AG10803 (cell line): ENCODE measurements around the gene ADARB1.
A peak's percentile ranks its signal among the peaks of the same experiment; 100 is the strongest.

Experiments
- DNase-seq: peaks from one replicate; pipeline ENCODE4 v3.0.0; 2010; ENCODE audit warnings: low read depth
- H3K4me3 ChIP-seq: 2 replicates; pipeline ENCODE4 v1.5.1; 2011; ENCODE audit warnings: mild to moderate bottlenecking, low read length, control low read depth
- TF ChIP-seq, protein P1 (sequence below): conservative IDR thresholded peaks from 2 replicates; pipeline ENCODE4 v1.5.1; 2011; ENCODE audit warnings: mild to moderate bottlenecking, low read length, control low read depth, inconsistent platforms

Gene ADARB1

DNA sequence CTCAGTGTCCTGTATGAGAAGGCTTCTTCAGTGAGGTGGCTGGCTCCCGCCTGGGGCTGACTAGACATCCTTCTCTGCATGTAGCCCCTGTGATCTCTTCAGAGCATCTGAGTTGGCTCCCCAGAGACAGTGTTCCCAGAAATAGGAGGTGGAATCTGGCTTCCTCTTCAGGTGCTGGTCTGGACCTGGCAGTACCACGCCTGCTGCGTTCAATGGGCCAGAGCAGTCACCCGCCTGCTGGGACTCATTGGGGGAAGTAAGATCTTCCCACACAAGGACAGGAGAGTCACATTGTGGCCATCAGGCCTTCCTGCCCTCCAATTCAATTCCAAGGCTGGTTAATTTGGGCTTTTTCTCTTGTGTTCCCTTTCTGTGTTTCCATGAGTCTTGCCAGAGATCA, 51.0 kb downstream of the ADARB1 start:
- H3K4me3 ChIP-seq = no peak overlapping the region
- TF ChIP-seq, protein P1, sequence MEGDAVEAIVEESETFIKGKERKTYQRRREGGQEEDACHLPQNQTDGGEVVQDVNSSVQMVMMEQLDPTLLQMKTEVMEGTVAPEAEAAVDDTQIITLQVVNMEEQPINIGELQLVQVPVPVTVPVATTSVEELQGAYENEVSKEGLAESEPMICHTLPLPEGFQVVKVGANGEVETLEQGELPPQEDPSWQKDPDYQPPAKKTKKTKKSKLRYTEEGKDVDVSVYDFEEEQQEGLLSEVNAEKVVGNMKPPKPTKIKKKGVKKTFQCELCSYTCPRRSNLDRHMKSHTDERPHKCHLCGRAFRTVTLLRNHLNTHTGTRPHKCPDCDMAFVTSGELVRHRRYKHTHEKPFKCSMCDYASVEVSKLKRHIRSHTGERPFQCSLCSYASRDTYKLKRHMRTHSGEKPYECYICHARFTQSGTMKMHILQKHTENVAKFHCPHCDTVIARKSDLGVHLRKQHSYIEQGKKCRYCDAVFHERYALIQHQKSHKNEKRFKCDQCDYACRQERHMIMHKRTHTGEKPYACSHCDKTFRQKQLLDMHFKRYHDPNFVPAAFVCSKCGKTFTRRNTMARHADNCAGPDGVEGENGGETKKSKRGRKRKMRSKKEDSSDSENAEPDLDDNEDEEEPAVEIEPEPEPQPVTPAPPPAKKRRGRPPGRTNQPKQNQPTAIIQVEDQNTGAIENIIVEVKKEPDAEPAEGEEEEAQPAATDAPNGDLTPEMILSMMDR = no peak
- DNase-seq = no peak

DNA sequence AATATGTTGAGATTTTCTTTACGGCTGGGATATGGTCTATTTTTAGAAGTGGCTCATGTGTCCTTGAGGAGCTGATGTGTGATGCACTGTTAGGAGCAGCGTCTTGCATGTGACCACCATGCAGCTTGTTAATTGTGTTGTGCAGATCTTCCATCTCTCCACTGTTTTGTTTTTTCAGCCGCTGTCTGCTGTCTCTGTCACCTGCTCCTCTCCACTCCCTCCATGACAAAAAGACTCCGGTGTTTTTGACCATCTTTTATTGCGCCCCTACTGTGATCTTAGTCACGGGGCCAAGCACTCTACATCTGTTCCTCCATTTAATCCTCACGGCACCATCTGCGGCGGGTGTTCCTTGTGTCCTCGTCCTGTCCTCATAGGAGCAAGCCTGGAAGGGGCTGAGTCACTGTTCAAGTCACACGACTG, 51.8 kb downstream of the ADARB1 start:
- TF ChIP-seq, protein P1 = no peak
- no peak overlapping the region for H3K4me3 ChIP-seq
- DNase-seq = no peak

- TF ChIP-seq, protein P1 = no peak
- DNase-seq = no peak
- no peak overlapping the region for H3K4me3 ChIP-seq
Measured at GRCh38 chr21:45126983-45127382, 52.6 kb downstream of the ADARB1 start.

DNA sequence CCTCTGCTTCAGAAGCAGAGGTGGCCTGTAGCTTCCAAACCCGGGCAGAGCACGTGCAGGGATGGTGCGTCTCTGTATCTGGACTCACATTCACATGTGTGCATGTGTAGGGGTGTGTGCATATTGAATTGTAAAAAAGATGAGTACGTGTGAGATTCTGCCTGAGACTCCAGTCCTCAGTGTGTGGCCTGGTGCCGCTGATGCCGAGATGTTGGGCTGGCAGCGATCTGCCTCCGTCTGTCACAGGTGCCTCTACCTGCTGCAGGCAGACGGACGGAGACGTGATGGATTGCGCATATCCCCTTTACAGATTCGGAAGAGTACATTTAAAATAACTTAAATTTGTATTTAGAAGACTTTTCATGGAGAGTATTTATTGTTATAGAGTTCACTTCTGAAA, 53.6 kb downstream of the ADARB1 start:
- no peak overlapping the region for H3K4me3 ChIP-seq
- TF ChIP-seq, protein P1 = no peak
- DNase-seq = no peak

GRCh38 chr21:45128613-45129188, 54.3 kb downstream of the ADARB1 start:
- TF ChIP-seq, protein P1 = peak; percentile 94
- H3K4me3 ChIP-seq = no peak overlapping the region
- peak; percentile 80 for DNase-seq

DNA sequence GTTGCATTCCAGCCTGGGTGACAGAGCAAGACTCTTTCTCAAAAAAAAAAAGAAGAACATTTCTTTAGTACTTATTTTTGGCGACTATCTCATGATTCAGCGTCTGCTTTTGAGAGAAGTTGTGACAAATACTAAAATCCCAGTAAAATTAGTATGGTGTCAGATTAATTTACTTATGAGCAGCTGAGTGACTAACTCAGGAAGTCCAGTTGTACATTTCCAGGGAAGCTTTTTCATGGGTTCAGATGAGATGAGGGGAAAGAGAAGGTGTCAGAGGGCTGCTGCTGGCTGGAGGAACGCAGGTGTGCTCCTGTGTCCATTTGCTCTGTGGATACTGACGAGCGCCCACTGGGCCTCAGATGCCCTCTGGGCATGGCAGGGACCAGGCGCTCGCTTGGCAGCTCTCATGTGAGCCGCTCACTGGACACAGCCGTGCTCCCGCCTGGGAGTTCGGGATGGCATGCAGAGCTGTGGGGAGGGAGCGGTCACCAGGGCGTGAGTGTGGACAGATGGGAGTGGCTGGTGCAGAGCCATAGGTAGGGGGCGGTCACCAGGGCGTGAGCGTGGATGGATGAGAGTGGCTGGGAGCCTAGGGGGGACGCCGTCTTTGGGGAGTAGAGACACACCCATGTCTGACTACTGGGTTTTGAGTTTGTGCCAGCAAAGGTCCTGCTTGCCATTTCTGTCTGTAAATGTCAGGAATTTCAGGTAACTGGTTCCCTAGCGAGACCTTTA, 55.0 kb downstream of the ADARB1 start:
- no peak overlapping the region for H3K4me3 ChIP-seq
- DNase-seq = peak; percentile 57
- TF ChIP-seq, protein P1 = no peak

DNA sequence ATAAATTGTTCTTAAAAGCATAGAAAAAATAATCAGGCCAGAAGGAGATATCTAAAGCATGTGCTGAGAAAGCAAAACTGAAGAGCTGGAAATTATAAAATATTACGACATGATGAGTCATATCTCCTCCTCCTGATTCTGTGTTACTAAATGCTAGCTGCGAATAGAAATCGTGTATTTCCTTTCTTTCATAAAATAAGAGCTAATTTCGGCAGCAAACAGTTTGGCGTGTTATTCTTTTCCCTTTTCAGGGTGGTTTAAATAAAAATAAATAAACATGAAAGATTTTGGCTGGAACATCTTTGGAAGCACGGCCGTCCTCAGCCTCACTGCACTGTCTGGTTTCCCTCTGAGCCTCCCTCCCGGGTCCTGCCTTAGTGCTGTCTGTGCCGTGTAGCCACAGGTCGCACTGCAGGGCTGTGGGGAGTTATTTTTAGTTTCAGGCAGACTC, 56.0 kb downstream of the ADARB1 start:
- peak overlapping the region; percentile 46 for H3K4me3 ChIP-seq
- DNase-seq = peak; percentile 72

More for the DNA sequence above, 56.0 kb downstream of the ADARB1 start:
- TF ChIP-seq, protein P1 = no peak
